Panc1 (cell line): ENCODE measurements around the gene GRK6.

Experiments
- CTCF ChIP-seq: fragments of 450-650 bp; IDR thresholded peaks from 2 replicates; pipeline ENCODE4 v1.5.1; 2017; ENCODE audit warnings: mild to moderate bottlenecking
- POLR2AphosphoS5 ChIP-seq: IDR thresholded peaks from 2 replicates; pipeline ENCODE4 v1.6.1; 2012; ENCODE audit warnings: mild to moderate bottlenecking, low read depth, low read length, moderate library complexity
- SIN3A ChIP-seq: IDR thresholded peaks from 2 replicates; pipeline ENCODE4 v1.6.1; 2012; ENCODE audit warnings: low read depth, mild to moderate bottlenecking, low read length, moderate library complexity, borderline replicate concordance; ENCODE audit not compliant: insufficient read depth
- TCF7L2 ChIP-seq: IDR thresholded peaks from 2 replicates; pipeline ENCODE4 v1.6.1; 2011; ENCODE audit warnings: mild to moderate bottlenecking, low read depth, low read length, inconsistent platforms

GRCh38 chr5:177396078-177396477 is 30.4 kb upstream of the GRK6 start:
- TF ChIP-seq CTCF (no peak), POLR2AphosphoS5 (no peak), TCF7L2 (no peak), SIN3A (no peak)
